ENCODE data around the gene DCST1.

DCST1 gene

GRCh38 chr1:155002464-155003226 is 31.0 kb upstream of the DCST1 start, which contains the start of gene ZBTB7B:
Gene ZBTB7B (plus strand): TSS chr1:155002802. CDS start chr1:155014661, 11,859 bp downstream.
- no peak for TF ChIP-seq CTCF (conservative IDR thresholded peaks at IDR 0.05)
- H3K27ac ChIP-seq = peak within 1 kb of the TSS; percentile 100

GRCh38 chr1:155003227-155003765 is 30.3 kb upstream of the DCST1 start:
- H3K27ac ChIP-seq = peak overlapping the region; percentile 100
- TF ChIP-seq CTCF (conservative IDR thresholded peaks at IDR 0.05) = no peak

GRCh38 chr1:155003766-155004351 is 29.8 kb upstream of the DCST1 start:
- H3K27ac ChIP-seq = peak overlapping the region; percentile 100

GRCh38 chr1:155004352-155005075 is 29.1 kb upstream of the DCST1 start:
- peak overlapping the region; percentile 100 for H3K27ac ChIP-seq
- TF ChIP-seq CTCF (conservative IDR thresholded peaks at IDR 0.05) = no peak

More at GRCh38 chr1:155003766-155004351, 29.8 kb upstream of the DCST1 start:
- no peak; the same call in 1 of the 2 replicates for TF ChIP-seq CTCF (conservative IDR thresholded peaks at IDR 0.05)

GRCh38 chr1:155005076-155006011 is 28.3 kb upstream of the DCST1 start:
- no peak for TF ChIP-seq CTCF (conservative IDR thresholded peaks at IDR 0.05)
- peak overlapping the region; percentile 100 for H3K27ac ChIP-seq

- peak overlapping the region; percentile 100 for H3K27ac ChIP-seq
- TF ChIP-seq CTCF (conservative IDR thresholded peaks at IDR 0.05) = no peak
These were observed 27.0 kb upstream of the DCST1 start for GRCh38 chr1:155006601-155007101.

All from VCaP (cell line).